K562 (cell line): ENCODE data around the gene SLC35A2. TPM values are rescaled to one million over a fixed set of nuclear protein-coding genes. Genes with fewer than 3 reads are reported as not detected.

Source experiments
- CTCF ChIP-seq, 3 experiments: IDR thresholded peaks in 2 of 3; conservative IDR thresholded peaks in 1 of 3; 2 replicates each; pipeline ENCODE4 v1.5.1; 2011 to 2012; ENCODE audit warnings: low read length in 3 of 3, mild to moderate bottlenecking in 3 of 3, control low read depth in 2 of 3, improper control_type of control experiment in 1 of 3, inconsistent platforms in 1 of 3, low read depth in 1 of 3, mixed read lengths in 1 of 3, moderate library complexity in 1 of 3; ENCODE audit not compliant: insufficient read depth in 2 of 3
- ID3 ChIP-seq, 2 experiments: fragments of 250-450 bp in 1 of 2; fragments of 450-650 bp in 1 of 2; sonication (Bioruptor Pico) in 1 of 2; IDR thresholded peaks; 2 replicates each; pipeline versions ENCODE4 v1.6.1 to v1.8.0; 2016 to 2021; ENCODE audit warnings: mild to moderate bottlenecking in 2 of 2, moderate library complexity in 2 of 2, missing compliant biosample characterization in 1 of 2, missing genetic modification characterization in 1 of 2
- SMC3 ChIP-seq: conservative IDR thresholded peaks from 2 replicates; pipeline ENCODE4 v1.6.1; 2011; ENCODE audit warnings: low read depth, low read length, improper control_type of control experiment; ENCODE audit not compliant: insufficient read depth
- VEZF1 ChIP-seq: fragments of 200-800 bp; sonication (Bioruptor generic); IDR thresholded peaks from 2 replicates; pipeline ENCODE4 v1.6.1; 2017; ENCODE audit warnings: missing genetic modification characterization, missing compliant biosample characterization
- ZEB2 ChIP-seq: fragments of 450-650 bp; IDR thresholded peaks from 2 replicates; pipeline ENCODE4 v1.6.1; 2016
- ZKSCAN1 ChIP-seq: fragments of 150-350 bp; IDR thresholded peaks from 2 replicates; pipeline ENCODE4 v1.6.1; 2016; ENCODE audit warnings: low read depth, low read length
- ZZZ3 ChIP-seq: fragments of 450-650 bp; IDR thresholded peaks from 2 replicates; pipeline ENCODE4 v1.6.1; 2016; ENCODE audit warnings: antibody characterized with exemption, mild to moderate bottlenecking, moderate library complexity
- polyA plus RNA-seq, 8 experiments: library from polyadenylated mRNA; depleted of rRNA in 4 of 8; stranded (reverse) in 5 of 8; unstranded in 3 of 8; fragments of >200 nt; fragmentation: Nextera tagmentation in 2 of 8; fragmentation: Illumina TruSeq in 1 of 8; extraction: Ambion mirVana in 2 of 8; extraction: Trizol in 1 of 8; gene quantifications; 2 replicates each; pipeline versions ENCODE4 v1.2.1 to v1.2.3, GENCODE V29; 2011 to 2014; ENCODE audit warnings: inconsistent platforms in 1 of 8, missing spikeins in 1 of 8
- total RNA-seq, 7 experiments: library from RNA; depleted of rRNA in 6 of 7; stranded (reverse); fragments of >200 nt in 6 of 7; fragmentation: Illumina TruSeq in 2 of 7; extraction: Trizol in 2 of 7; gene quantifications; 2 replicates each; pipeline versions ENCODE4 v1.2.1 to v1.2.3, GENCODE V29; 2011 to 2021; ENCODE audit warnings: low replicate concordance in 1 of 7
- TF ChIP-seq, protein P1 (sequence below): fragments of 450-650 bp; IDR thresholded peaks from 2 replicates; pipeline ENCODE4 v1.6.1; 2018; ENCODE audit not compliant: partially characterized antibody

The SLC35A2 gene
- total and polyA plus RNA-seq, 9 of the 15 experiments (the other 6 are each of a cell fraction or from before 2014, with no cell fraction given): 3.3 to 38.9 (median 20.0) TPM

GRCh38 chrX:48854898-48855297, 56.5 kb downstream of the SLC35A2 start (continued):
- TF ChIP-seq ID3 (CRISPR knock-in tag; IDR thresholded peaks at IDR 0.05) (no peak), ID3 (tag; IDR thresholded peaks at IDR 0.05) (no peak), SMC3 (0 out of 2 replicates have a peak, but pooled peaks have one; percentile 16), ZKSCAN1 (no peak), CTCF (IDR thresholded peaks at IDR 0.05 in 2 of 3, conservative IDR thresholded peaks at IDR 0.05 in 1 of 3; ENCODE audit: insufficient read depth in 2 of 3, low read depth in 1 of 3, low read length in 3 of 3) (peak; percentile 28 to 47 (median 44); a peak in 5 of 6 replicates), ZZZ3 (no peak), VEZF1 (CRISPR knock-in tag) (peak; percentile 17; the same call in 1 of the 2 replicates), ZEB2 (no peak)
- TF ChIP-seq, protein P1, sequence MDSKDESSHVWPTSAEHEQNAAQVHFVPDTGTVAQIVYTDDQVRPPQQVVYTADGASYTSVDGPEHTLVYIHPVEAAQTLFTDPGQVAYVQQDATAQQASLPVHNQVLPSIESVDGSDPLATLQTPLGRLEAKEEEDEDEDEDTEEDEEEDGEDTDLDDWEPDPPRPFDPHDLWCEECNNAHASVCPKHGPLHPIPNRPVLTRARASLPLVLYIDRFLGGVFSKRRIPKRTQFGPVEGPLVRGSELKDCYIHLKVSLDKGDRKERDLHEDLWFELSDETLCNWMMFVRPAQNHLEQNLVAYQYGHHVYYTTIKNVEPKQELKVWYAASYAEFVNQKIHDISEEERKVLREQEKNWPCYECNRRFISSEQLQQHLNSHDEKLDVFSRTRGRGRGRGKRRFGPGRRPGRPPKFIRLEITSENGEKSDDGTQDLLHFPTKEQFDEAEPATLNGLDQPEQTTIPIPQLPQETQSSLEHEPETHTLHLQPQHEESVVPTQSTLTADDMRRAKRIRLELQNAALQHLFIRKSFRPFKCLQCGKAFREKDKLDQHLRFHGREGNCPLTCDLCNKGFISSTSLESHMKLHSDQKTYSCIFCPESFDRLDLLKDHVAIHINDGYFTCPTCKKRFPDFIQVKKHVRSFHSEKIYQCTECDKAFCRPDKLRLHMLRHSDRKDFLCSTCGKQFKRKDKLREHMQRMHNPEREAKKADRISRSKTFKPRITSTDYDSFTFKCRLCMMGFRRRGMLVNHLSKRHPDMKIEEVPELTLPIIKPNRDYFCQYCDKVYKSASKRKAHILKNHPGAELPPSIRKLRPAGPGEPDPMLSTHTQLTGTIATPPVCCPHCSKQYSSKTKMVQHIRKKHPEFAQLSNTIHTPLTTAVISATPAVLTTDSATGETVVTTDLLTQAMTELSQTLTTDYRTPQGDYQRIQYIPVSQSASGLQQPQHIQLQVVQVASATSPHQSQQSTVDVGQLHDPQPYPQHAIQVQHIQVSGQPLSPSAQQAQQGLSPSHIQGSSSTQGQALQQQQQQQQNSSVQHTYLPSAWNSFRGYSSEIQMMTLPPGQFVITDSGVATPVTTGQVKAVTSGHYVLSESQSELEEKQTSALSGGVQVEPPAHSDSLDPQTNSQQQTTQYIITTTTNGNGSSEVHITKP: peak; percentile 38
